ENCODE results near the gene EEF1AKMT2.
"Not testable (repeated sequence)": the region's sequence is repeated elsewhere in the genome, so short reads cannot be mapped to it uniquely, and the experiment has no call there.

EEF1AKMT2 gene

GRCh38 chr10:124754227-124754626 is 37.5 kb downstream of the EEF1AKMT2 start:
- no peak for DNase-seq

- DNase-seq: no peak
Measured at GRCh38 chr10:124748953-124749645, 42.6 kb downstream of the EEF1AKMT2 start.

GRCh38 chr10:124748166-124748565 is 43.5 kb downstream of the EEF1AKMT2 start:
- DNase-seq: no peak

GRCh38 chr10:124747745-124748144 is 43.9 kb downstream of the EEF1AKMT2 start:
- no peak for DNase-seq

GRCh38 chr10:124746992-124747391 is 44.7 kb downstream of the EEF1AKMT2 start:
- no peak for DNase-seq

- DNase-seq: not testable (repeated sequence)
Measured at GRCh38 chr10:124746447-124746846, 45.2 kb downstream of the EEF1AKMT2 start.

- no peak for DNase-seq
Measured at GRCh38 chr10:124745673-124746072, 46.0 kb downstream of the EEF1AKMT2 start.

GRCh38 chr10:124745252-124745651 is 46.4 kb downstream of the EEF1AKMT2 start:
- no peak for DNase-seq

- peak; percentile 31 to 77 for DNase-seq
Measured at GRCh38 chr10:124744102-124745050, 47.3 kb downstream of the EEF1AKMT2 start, which contains the start of gene FAM53B. FAM53B (minus strand) TSS chr10:124744378; CDS start chr10:124706713, 37,665 bp downstream.

GRCh38 chr10:124743191-124744101 is 48.2 kb downstream of the EEF1AKMT2 start:
- no peak for DNase-seq

- DNase-seq: peak; percentile 4 to 16
Measured at GRCh38 chr10:124742413-124743190, 49.1 kb downstream of the EEF1AKMT2 start.

GRCh38 chr10:124741922-124742412 is 49.7 kb downstream of the EEF1AKMT2 start:
- no peak for DNase-seq

- peak; percentile 24 to 37 for DNase-seq
Measured at GRCh38 chr10:124741281-124741921, 50.3 kb downstream of the EEF1AKMT2 start.

- DNase-seq: no peak
Measured at GRCh38 chr10:124740369-124741280, 51.1 kb downstream of the EEF1AKMT2 start.

- DNase-seq: no peak
Measured at GRCh38 chr10:124739986-124740368, 51.7 kb downstream of the EEF1AKMT2 start.

GRCh38 chr10:124739119-124739921 is 52.4 kb downstream of the EEF1AKMT2 start:
- DNase-seq: no peak

GRCh38 chr10:124738441-124738840 is 53.2 kb downstream of the EEF1AKMT2 start:
- no peak for DNase-seq

- no peak for DNase-seq
Measured at GRCh38 chr10:124737708-124738107, 54.0 kb downstream of the EEF1AKMT2 start.

- no peak for DNase-seq
Measured at GRCh38 chr10:124737221-124737620, 54.5 kb downstream of the EEF1AKMT2 start.
